ENCODE results near the gene CLMN.

DNA sequence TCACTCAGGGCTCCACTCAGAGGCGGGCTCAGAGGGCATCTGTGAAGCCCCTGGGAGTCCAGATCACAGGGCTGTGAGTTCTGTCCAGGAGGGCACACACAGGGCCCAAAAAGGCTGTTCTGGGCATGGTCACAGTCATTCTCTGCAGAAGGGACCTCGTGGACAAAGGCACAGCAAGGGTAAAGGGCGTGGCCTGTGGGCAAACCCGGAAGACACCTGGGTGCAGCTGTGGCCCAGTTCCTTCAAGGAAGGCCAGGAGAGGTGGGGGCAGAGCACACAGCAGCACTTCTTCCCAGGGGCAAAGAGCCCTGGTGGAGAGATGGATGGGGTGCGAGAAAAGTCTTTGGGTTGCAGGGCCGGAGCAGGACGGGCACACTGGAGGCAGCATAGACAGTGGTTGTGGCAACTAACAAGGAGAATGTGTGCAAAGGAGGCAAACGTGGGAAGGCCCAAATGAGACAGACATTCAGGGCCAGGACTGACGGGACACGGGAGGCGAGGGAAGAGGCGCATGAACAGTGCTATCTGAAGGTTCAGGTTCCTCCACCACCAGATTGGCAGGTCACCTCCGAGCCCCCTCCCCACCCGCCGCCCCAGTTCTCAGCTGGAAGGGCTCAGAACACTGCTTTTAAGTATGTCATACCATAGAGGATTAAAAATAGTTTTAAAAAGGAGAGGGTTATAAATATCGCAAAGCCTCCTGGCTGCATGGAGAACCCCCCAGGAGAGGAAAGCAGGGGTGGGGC, 8.9 kb downstream of the CLMN start:
- TF ChIP-seq EZH2 (IDR thresholded peaks at IDR 0.05; ENCODE audit: borderline replicate concordance, low read length) (no peak), CTCF (IDR thresholded peaks at IDR 0.05; ENCODE audit: low read length) (no peak)
